Activated CD4-positive, alpha-beta memory T cell treated with anti-CD3 and anti-CD28 coated beads for 36 hours (primary cell): ENCODE results near the gene NCOA3. TPM values are rescaled to one million over a fixed set of nuclear protein-coding genes. Genes with fewer than 3 reads are reported as not detected.
"Not testable (repeated sequence)": the region's sequence is repeated elsewhere in the genome, so short reads cannot be mapped to it uniquely, and the experiment has no call there.

Source experiments
- CTCF ChIA-PET: fragments of 350-600 bp; sonication (Branson Sonifier 250); formaldehyde crosslinking; loops from one replicate; lab custom pipeline; 2021; ENCODE audit warnings: antibody characterized with exemption, inconsistent platforms; lab: Charles Lee
- POLR2A ChIA-PET: fragments of 350-600 bp; sonication (Branson Sonifier 250); formaldehyde crosslinking; loops from one replicate; lab custom pipeline; 2021; ENCODE audit warnings: antibody characterized with exemption; lab: Charles Lee
- DNase-seq: peaks from one replicate; pipeline ENCODE4 v3.0.0-alpha.2; 2020
- H3K27ac Mint-ChIP-seq: one replicate; pipeline ENCODE4 v1.8.0; 2021; ENCODE audit warnings: mixed read lengths
- H3K27me3 Mint-ChIP-seq: one replicate; pipeline ENCODE4 v1.8.0; 2021; ENCODE audit warnings: mixed read lengths
- H3K36me3 Mint-ChIP-seq: one replicate; pipeline ENCODE4 v1.8.0; 2021; ENCODE audit warnings: mixed read lengths
- H3K4me1 Mint-ChIP-seq: one replicate; pipeline ENCODE4 v1.8.0; 2021; ENCODE audit warnings: low read depth, mixed read lengths
- H3K4me3 Mint-ChIP-seq: one replicate; pipeline ENCODE4 v1.8.0; 2021; ENCODE audit warnings: mild to moderate bottlenecking, mixed read lengths
- H3K9me3 Mint-ChIP-seq: one replicate; pipeline ENCODE4 v1.8.0; 2021; ENCODE audit warnings: mixed read lengths
- intact Hi-C: fragments of 100-400 bp; cut with micrococcal nuclease; formaldehyde crosslinking; loops from one replicate; pipeline ENCODE4 v1.15.1; 2023
- total RNA-seq, 2 experiments: library from RNA; stranded (reverse); gene quantifications; one replicate each; pipeline ENCODE4 v1.2.3, GENCODE V29; 2021

NCOA3 gene
- total RNA-seq, 2 experiments from 2014 or later, result 72.0 to 81.8 TPM

- DNase-seq, result no peak
- CTCF ChIA-PET, result interaction anchor here (1.7 kb wide), 1 partner anchor 108 kb away, joined by 4 read pairs; no protein-coding TSS in a partner anchor
- Mint-ChIP-seq H3K4me3 (no peak overlapping the region), H3K4me1 (peaks cover 64% of the 10 kb centered on the region), H3K36me3 (peaks cover 2% of the 10 kb centered on the region), H3K27ac (peak overlapping the region; percentile 38), H3K9me3 (peaks cover 3% of the 10 kb centered on the region), H3K27me3 (no peaks in the 10 kb centered on the region)
- POLR2A ChIA-PET, result interaction anchor here (2.3 kb wide), 1 partner anchor 10 kb away, joined by 21 read pairs; the partner anchor contains the start of gene NCOA3
- intact Hi-C loops, result no loop called here
These were observed 9.4 kb upstream of the NCOA3 start for GRCh38 chr20:47492284-47492683.

DNA sequence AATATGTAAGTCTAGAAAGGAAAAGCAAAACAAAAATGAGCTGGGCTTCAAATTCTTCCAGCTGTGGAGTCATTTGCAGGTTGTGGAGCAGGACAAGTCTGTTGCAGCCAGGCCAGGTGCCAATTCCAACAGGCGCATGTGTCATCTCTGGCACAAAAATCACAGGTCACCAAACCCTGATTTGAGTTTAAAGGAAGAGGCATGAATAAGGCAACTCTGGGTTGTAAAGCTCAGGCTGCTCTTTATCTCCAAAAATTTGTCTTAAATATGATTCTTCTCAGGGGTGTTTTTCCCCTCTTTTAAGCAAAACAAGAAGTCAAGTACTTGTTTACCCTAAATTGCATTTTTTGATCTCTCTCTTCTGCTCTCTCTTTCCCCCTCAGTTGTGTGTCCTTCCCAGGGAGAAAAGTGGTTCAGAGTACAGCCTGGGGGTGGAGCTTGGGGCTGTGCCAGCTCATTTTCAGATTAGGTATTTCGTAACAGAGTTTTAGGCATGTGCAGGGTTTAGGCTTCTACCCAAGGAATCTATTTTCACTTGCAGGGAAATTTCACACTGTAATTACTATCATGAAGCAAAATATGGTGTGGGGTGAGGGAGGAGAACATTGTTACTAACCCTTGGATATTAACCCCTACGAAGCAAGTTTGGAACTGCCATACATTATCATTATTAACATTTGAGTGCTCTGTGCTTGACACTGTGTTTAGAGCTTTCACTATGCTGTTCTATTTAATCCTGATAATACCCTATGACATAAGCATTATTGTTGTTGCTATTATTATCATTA is 8.3 kb upstream of the NCOA3 start:
- H3K27ac Mint-ChIP-seq, result peak overlapping the region; percentile 64
- no peaks in the 10 kb centered on the region for H3K27me3 Mint-ChIP-seq
- intact Hi-C loops, result no loop called here

GRCh38 chr20:47493963-47494293 is 7.8 kb upstream of the NCOA3 start:
- no peak for DNase-seq
- no peaks in the 10 kb centered on the region for H3K27me3 Mint-ChIP-seq
- H3K9me3 Mint-ChIP-seq, result peaks cover 3% of the 10 kb centered on the region
- ChIA-PET CTCF (interaction anchor here (1.1 to 1.7 kb wide), 6 partner anchors 8 to 221 kb away, joined by 3 to 10 read pairs (median 4); partner anchors contain the start of gene NCOA3), POLR2A (interaction anchor here (1.3 to 2.3 kb wide), 2 partner anchors 9 to 36 kb away, joined by 7 to 21 read pairs; partner anchors contain the start of gene NCOA3)
- intact Hi-C loops, result no loop called here
- peaks cover 67% of the 10 kb centered on the region for H3K4me1 Mint-ChIP-seq
- peaks cover 6% of the 10 kb centered on the region for H3K36me3 Mint-ChIP-seq
- H3K4me3 Mint-ChIP-seq, result no peak overlapping the region
- peak overlapping the region; percentile 64 for H3K27ac Mint-ChIP-seq

More for the DNA sequence above, 8.3 kb upstream of the NCOA3 start:
- ChIA-PET POLR2A (interaction anchor here (0.6 to 2.3 kb wide), 3 partner anchors 9 to 79 kb away, joined by 3 to 21 read pairs (median 7); partner anchors contain the start of gene NCOA3), CTCF (interaction anchor here (1.1 to 1.7 kb wide), 7 partner anchors 8 to 220 kb away, joined by 3 to 10 read pairs (median 3); partner anchors contain the start of gene NCOA3)
- DNase-seq, result peak; percentile 81
- peaks cover 67% of the 10 kb centered on the region for H3K4me1 Mint-ChIP-seq
- peaks cover 3% of the 10 kb centered on the region for H3K9me3 Mint-ChIP-seq
- H3K4me3 Mint-ChIP-seq, result peak overlapping the region; percentile 22
- peaks cover 5% of the 10 kb centered on the region for H3K36me3 Mint-ChIP-seq

DNA sequence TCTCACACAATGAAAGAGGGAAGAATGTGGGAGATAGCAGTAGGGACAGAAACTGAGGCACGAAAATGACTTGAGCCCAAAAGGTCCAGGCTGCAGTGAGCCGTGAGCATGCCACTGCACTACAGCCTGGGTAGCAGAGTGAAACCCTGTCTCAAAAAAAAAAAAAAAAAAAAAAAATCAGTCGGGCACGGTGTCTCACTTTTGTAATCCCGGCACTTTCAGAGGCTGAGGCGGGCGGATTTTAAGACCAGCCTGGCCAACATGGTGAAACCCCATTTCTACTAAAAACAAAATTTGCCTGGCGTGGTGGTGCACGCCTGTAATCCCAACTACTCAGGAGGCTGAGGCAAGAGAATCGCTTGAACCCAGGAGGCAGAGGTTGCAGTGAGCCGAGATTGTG is 7.1 kb upstream of the NCOA3 start:
- H3K36me3 Mint-ChIP-seq, H3K4me3 Mint-ChIP-seq, H3K9me3 Mint-ChIP-seq, intact Hi-C loops, H3K27me3 Mint-ChIP-seq: not testable (repeated sequence)
- POLR2A ChIA-PET, result interaction anchor here (2.3 kb wide), 1 partner anchor 8 kb away, joined by 21 read pairs; the partner anchor contains the start of gene NCOA3
- Mint-ChIP-seq H3K27ac (peak overlapping the region; percentile 64), H3K4me1 (peaks cover 64% of the 10 kb centered on the region)
- DNase-seq, result peak; percentile 58
- CTCF ChIA-PET, result interaction anchor here (1.7 kb wide), 1 partner anchor 111 kb away, joined by 10 read pairs; no protein-coding TSS in a partner anchor

- intact Hi-C loops, result no loop called here
- ChIA-PET CTCF (no interaction called here), POLR2A (interaction anchor here (1.1 kb wide), 1 partner anchor 9 kb away, joined by 3 read pairs; no protein-coding TSS in a partner anchor)
- Mint-ChIP-seq H3K4me3 (no peak overlapping the region), H3K9me3 (peaks cover 3% of the 10 kb centered on the region), H3K4me1 (peaks cover 69% of the 10 kb centered on the region), H3K36me3 (peaks cover 13% of the 10 kb centered on the region), H3K27ac (no peak overlapping the region), H3K27me3 (no peaks in the 10 kb centered on the region)
- no peak for DNase-seq
These were observed 5.6 kb upstream of the NCOA3 start for GRCh38 chr20:47496118-47496517.

- Mint-ChIP-seq H3K9me3 (peaks cover 3% of the 10 kb centered on the region), H3K4me3 (peak overlapping the region; percentile 59), H3K36me3 (peaks cover 23% of the 10 kb centered on the region), H3K27ac (peak overlapping the region; percentile 92), H3K4me1 (peaks cover 53% of the 10 kb centered on the region), H3K27me3 (no peaks in the 10 kb centered on the region)
- DNase-seq, result no peak
- ChIA-PET POLR2A (interaction anchor here (0.9 to 2.1 kb wide), 4 partner anchors 11 to 142 kb away, joined by 3 to 11 read pairs (median 4); partner anchors contain the start of gene ZMYND8), CTCF (interaction anchor here (0.6 to 1.4 kb wide), 3 partner anchors 114 to 179 kb away, joined by 3 to 5 read pairs (median 4); no protein-coding TSS in a partner anchor)
- intact Hi-C loops, result no loop called here
These were observed 3.1 kb upstream of the NCOA3 start for GRCh38 chr20:47498606-47499005.

DNA sequence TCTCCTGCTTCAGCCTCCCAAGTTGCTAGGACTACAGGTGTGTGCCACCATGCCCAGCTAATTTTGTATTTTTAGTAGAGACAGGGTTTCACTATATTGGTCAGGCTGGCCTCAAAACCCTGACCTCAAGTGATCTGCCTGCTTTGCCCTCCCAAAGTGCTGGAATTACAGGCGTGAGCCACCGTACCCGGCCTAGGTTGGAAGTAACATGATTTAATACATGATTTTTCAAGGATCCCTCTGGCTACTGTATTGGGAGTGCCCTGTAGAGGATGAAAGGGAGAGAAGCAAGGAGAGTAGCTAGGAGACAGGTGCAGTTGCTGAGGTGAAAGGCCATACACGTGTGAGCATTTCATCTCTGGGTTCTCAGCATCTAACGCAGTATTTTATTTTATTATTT is 2.6 kb upstream of the NCOA3 start:
- Mint-ChIP-seq H3K27ac (peak overlapping the region; percentile 92), H3K36me3 (peaks cover 25% of the 10 kb centered on the region), H3K4me3 (no peak overlapping the region), H3K9me3 (peaks cover 3% of the 10 kb centered on the region), H3K27me3 (no peaks in the 10 kb centered on the region), H3K4me1 (peaks cover 51% of the 10 kb centered on the region)
- ChIA-PET POLR2A (interaction anchor here (0.7 to 2.0 kb wide), 3 partner anchors 10 to 46 kb away, joined by 3 to 11 read pairs (median 3); no protein-coding TSS in a partner anchor), CTCF (interaction anchor here (0.5 to 1.4 kb wide), 2 partner anchors 13 to 115 kb away, joined by 3 to 5 read pairs; no protein-coding TSS in a partner anchor)
- no peak for DNase-seq
- intact Hi-C loops, result no loop called here

DNA sequence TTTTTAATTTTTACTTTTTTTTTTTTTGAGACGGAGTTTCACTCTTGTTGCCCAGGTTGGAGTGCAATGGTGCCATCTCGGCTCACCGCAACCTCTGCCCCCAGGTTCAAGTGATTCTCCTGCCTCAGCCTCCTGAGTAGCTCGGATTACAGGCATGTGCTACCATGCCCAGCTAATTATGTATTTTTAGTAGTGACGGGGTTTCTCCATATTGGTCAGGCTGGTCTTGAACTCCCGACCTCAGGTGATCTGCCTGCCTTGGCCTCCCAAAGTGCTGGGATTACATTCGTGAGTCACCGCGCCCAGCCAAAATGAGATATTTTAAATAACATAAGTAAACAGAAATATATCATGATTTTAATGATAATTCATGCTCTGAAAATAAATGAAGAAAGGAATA is 1.6 kb upstream of the NCOA3 start:
- ChIA-PET CTCF (interaction anchor here (1.4 to 2.7 kb wide), 3 partner anchors 12 to 227 kb away, joined by 5 to 18 read pairs (median 6); no protein-coding TSS in a partner anchor), POLR2A (interaction anchor here (4.0 kb wide), 1 partner anchor 11 kb away, joined by 70 read pairs; no protein-coding TSS in a partner anchor)
- intact Hi-C loops, result loop anchor here (5.0 to 10.0 kb wide), 2 partner anchors 228 to 1265 kb away; no protein-coding TSS in a partner anchor
- not testable (repeated sequence) for H3K27me3 Mint-ChIP-seq, H3K9me3 Mint-ChIP-seq, DNase-seq
- H3K27ac Mint-ChIP-seq, result peak overlapping the region; percentile 89
- H3K4me3 Mint-ChIP-seq, result peak overlapping the region; percentile 92
- peaks cover 25% of the 10 kb centered on the region for H3K36me3 Mint-ChIP-seq
- peaks cover 47% of the 10 kb centered on the region for H3K4me1 Mint-ChIP-seq

DNA sequence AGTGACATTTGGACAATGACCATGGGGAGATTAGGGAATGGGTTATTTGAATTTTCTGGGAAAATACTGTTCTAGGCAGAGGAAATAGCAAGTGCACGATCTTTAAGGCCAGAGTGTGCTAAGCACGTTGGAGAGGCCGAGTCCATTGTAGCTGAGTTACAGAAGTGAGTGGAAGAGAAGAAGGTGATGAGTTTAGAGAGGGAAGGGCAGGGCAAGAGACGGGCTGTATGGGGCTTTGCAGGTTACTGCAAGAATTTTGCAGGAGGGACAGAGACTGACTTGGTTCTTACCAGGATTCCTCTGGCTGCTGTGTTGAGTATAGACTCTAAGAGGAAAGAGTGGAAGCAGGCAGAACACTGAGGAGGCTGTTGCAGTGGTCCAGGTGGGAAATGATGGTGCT is 1.1 kb upstream of the NCOA3 start:
- peaks cover 47% of the 10 kb centered on the region for H3K4me1 Mint-ChIP-seq
- no peaks in the 10 kb centered on the region for H3K27me3 Mint-ChIP-seq
- intact Hi-C loops, result loop anchor here (5.0 to 10.0 kb wide), 2 partner anchors 228 to 1264 kb away; no protein-coding TSS in a partner anchor
- ChIA-PET POLR2A (interaction anchor here (1.5 to 4.2 kb wide), 4 partner anchors 7 to 144 kb away, joined by 5 to 70 read pairs (median 13); partner anchors contain the start of gene ZMYND8), CTCF (interaction anchor here (1.7 to 5.7 kb wide), 4 partner anchors 12 to 228 kb away, joined by 6 to 30 read pairs (median 13); no protein-coding TSS in a partner anchor)
- peaks cover 27% of the 10 kb centered on the region for H3K36me3 Mint-ChIP-seq
- H3K4me3 Mint-ChIP-seq, result peak overlapping the region; percentile 92
- H3K9me3 Mint-ChIP-seq, result peaks cover 3% of the 10 kb centered on the region
- no peak for DNase-seq
- H3K27ac Mint-ChIP-seq, result peak overlapping the region; percentile 89

GRCh38 chr20:47501116-47501481 is 588 bp upstream of the NCOA3 start:
- intact Hi-C loops, result loop anchor here (1.0 to 10.0 kb wide), 4 partner anchors 14 to 1264 kb away; no protein-coding TSS in a partner anchor
- ChIA-PET CTCF (interaction anchor here (0.6 to 5.7 kb wide), 11 partner anchors 8 to 228 kb away, joined by 3 to 30 read pairs (median 8); no protein-coding TSS in a partner anchor), POLR2A (interaction anchor here (1.2 to 4.2 kb wide), 10 partner anchors 8 to 145 kb away, joined by 5 to 70 read pairs (median 6); partner anchors contain the start of gene ZMYND8)
- Mint-ChIP-seq H3K4me1 (peaks cover 49% of the 10 kb centered on the region), H3K9me3 (peaks cover 1% of the 10 kb centered on the region), H3K4me3 (peak overlapping the region; percentile 92), H3K36me3 (peaks cover 28% of the 10 kb centered on the region), H3K27me3 (no peaks in the 10 kb centered on the region), H3K27ac (peak overlapping the region; percentile 89)
- no peak for DNase-seq
